Heart left ventricle (tissue), 16 donors: ENCODE results near the gene AKTIP. TPM values are rescaled to one million over a fixed set of nuclear protein-coding genes. Genes with fewer than 3 reads are reported as not detected.

Experiments used
- ATAC-seq, 4 donors: fragments of 200-7000 bp; cut with Tn5 transposase; one replicate each; pipeline ENCODE4 v1.9.1; 2020 to 2022; ENCODE audit warnings: moderate library complexity in 4 of 4, mild to moderate bottlenecking in 3 of 4, moderate number of reproducible peaks in 1 of 4
- DNase-seq, 5 donors: peaks; one replicate each; pipeline ENCODE4 v3.0.0-alpha.2; 2020
- H3K27ac ChIP-seq, 12 donors: fragments of 200-600 bp; sonication (generic) in 4 of 12; one replicate each; pipeline versions ENCODE4 v1.5.0 to v1.8.0; 2016 to 2022; ENCODE audit warnings: mild to moderate bottlenecking in 2 of 12
- H3K27me3 ChIP-seq, 9 donors: fragments of 200-600 bp; sonication (generic) in 2 of 9; one replicate each; pipeline versions ENCODE4 v1.5.1 to v1.8.0; 2016 to 2022; ENCODE audit warnings: mild to moderate bottlenecking in 3 of 9
- H3K36me3 ChIP-seq, 9 donors: fragments of 200-600 bp; sonication (generic) in 2 of 9; one replicate each; pipeline versions ENCODE4 v1.5.0 to v1.8.0; 2018 to 2022; ENCODE audit warnings: mild to moderate bottlenecking in 2 of 9
- H3K4me1 ChIP-seq, 12 donors: fragments of 200-600 bp; sonication (generic) in 4 of 12; one replicate each; pipeline versions ENCODE4 v1.5.0 to v1.8.0; 2016 to 2022; ENCODE audit warnings: mild to moderate bottlenecking in 3 of 12
- H3K4me3 ChIP-seq, 12 donors: fragments of 200-600 bp; sonication (generic) in 4 of 12; one replicate each; pipeline versions ENCODE4 v1.5.0 to v1.8.0; 2017 to 2022; ENCODE audit warnings: mild to moderate bottlenecking in 9 of 12, moderate library complexity in 4 of 12
- H3K9me3 ChIP-seq, 12 donors: fragments of 200-600 bp; sonication (generic) in 4 of 12; one replicate each; pipeline versions ENCODE4 v1.5.0 to v1.8.0; 2016 to 2022; ENCODE audit warnings: mild to moderate bottlenecking in 1 of 12
- POLR2A ChIP-seq, 2 donors: fragments of 450-650 bp; IDR thresholded peaks; one replicate each; pipeline ENCODE4 v1.6.1; 2017; ENCODE audit warnings: antibody characterized with exemption in 2 of 2, mild to moderate bottlenecking in 2 of 2, moderate library complexity in 2 of 2
- whole genome bisulfite sequencing, 4 donors: extraction: QIAGEN DNeasy Blood & Tissue Kit in 2 of 4; methylation state at CpG; one replicate each; pipeline versions ENCODE4 v1.1.5 to v1.1.7; 2013 to 2018; 5-methylcytosine and 5-hydroxymethylcytosine counted together
- intact Hi-C, 10 donors: fragments of 100-400 bp; cut with DNase I; formaldehyde crosslinking; loops; one replicate each; pipeline versions ENCODE4 v1.11.1 to v1.14.2; 2022
- polyA plus RNA-seq, 2 donors: library from polyadenylated mRNA; stranded (reverse); fragments of 200-250 nt; gene quantifications; one replicate each; pipeline ENCODE4 v1.2.3, GENCODE V29; 2013
- total RNA-seq, 9 donors: library from RNA; depleted of rRNA in 2 of 9; stranded (reverse); fragments of >200 nt in 2 of 9; fragmentation: NEBNext Ultra II Directional in 3 of 9; extraction: Animal tissue kit (Norgen Biotek cat#: 25700) in 3 of 9; gene quantifications; one replicate each; pipeline versions ENCODE4 v1.1.0 to v1.2.4, GENCODE V29; 2016 to 2023
- TF ChIP-seq, protein P1 (sequence below), 12 donors: fragments of 200-600 bp; sonication (generic) in 4 of 12; IDR thresholded peaks; one replicate each; pipeline versions ENCODE4 v1.5.0 to v1.8.0; 2018 to 2022; ENCODE audit warnings: antibody characterized with exemption in 12 of 12, mild to moderate bottlenecking in 5 of 12
- donor health status: ischemic (EF 13 %, LVEDD 7.1; RV severe dilation, severe dysfunction).
- donor health status: healthy with polysubstance abuse.
- donor health status: DM: no; HTN: yes; CAD: no.
- donor health status: DM: no; HTN: no; CAD: no.
- donor health status: ischemic (EF 25% LVEDD 6.9; RV normal size, moderate dysfunction).
- donor health status: ischemic (EF 25% LVEDD 5.7; RV mildly dilated, moderate dysfunction).
- donor health status: healthy.
- donor health status: DM: yes; HTN: yes; CAD: no.
- donor health status: ischemic (EF 35%, LVEDD 5.7; RV mildly dilated, moderate dysfunction).
- donor health status: nonischemic (EF 11% LVEDD 7.7; RV severe dilation, severe dysfunction).
- donor health status: DM: yes; HTN: yes; CAD: no.
- donor health status: PGD.
- donor health status: ischemic (EF 29% LVEDD 5.4; RV normal size, mild dysfunction).
- donor health status: nonischemic (EF 23%, LVEDD 6.1; RV moderate dilation, normal function).

AKTIP gene
- total and polyA plus RNA-seq, 11 donors = 33.6 to 108 (median 81.8) TPM

DNA sequence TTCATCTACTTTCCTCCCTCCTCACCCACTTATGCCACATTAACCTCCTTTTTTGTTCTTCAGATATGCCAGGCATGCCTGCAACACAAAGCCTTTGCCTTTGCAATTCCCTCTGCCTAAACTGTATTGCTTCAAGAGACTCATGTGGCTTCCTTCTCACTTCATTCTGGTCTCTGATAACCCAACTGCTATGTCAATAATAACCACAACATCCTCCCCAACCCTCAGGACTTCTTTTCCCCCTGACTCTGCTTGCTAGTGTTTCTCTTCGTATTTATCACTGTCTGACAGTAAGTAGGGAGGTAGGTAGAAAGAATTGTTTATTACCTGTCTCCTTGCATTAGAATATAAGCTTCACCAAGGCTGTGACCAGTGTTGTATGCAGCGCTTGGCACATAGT is 46.4 kb downstream of the AKTIP start:
- no peaks in the 10 kb centered on the region for H3K9me3 ChIP-seq

DNA sequence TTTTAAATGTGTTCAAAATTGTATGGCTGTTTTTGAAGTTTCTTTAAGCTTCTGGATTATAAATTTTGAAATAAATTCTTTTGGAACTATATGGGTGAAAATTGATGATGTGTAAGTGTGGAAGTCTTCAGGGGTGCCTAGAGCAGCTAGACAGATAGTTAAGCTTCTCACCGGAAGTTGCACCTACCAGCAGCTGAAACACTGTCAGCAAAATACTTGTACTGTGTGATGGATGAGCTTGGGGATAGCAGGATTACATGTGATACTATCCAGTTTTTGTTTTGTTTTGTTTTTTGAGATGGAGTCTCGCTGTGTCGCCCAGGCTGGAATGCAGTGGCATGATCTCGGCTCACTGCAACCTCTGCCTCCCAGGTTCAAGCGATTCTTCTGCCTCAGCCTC is 49.1 kb downstream of the AKTIP start:
- no peak overlapping the region for H3K27ac ChIP-seq

More for the DNA sequence above, 46.4 kb downstream of the AKTIP start:
- Histone ChIP-seq H3K36me3 (peaks cover 0 to 100% (median 96%) of the 10 kb centered on the region in 9 donors), H3K4me3 (peak overlapping the region in 1 of 12 donors; percentile 27), H3K27ac (peak overlapping the region in 1 of 12 donors; percentile 81), H3K27me3 (no peaks in the 10 kb centered on the region), H3K4me1 (peaks cover 0 to 23% (median 0%) of the 10 kb centered on the region in 12 donors)
- no peak for TF ChIP-seq POLR2A (IDR thresholded peaks at IDR 0.05)
- TF ChIP-seq, protein P1, sequence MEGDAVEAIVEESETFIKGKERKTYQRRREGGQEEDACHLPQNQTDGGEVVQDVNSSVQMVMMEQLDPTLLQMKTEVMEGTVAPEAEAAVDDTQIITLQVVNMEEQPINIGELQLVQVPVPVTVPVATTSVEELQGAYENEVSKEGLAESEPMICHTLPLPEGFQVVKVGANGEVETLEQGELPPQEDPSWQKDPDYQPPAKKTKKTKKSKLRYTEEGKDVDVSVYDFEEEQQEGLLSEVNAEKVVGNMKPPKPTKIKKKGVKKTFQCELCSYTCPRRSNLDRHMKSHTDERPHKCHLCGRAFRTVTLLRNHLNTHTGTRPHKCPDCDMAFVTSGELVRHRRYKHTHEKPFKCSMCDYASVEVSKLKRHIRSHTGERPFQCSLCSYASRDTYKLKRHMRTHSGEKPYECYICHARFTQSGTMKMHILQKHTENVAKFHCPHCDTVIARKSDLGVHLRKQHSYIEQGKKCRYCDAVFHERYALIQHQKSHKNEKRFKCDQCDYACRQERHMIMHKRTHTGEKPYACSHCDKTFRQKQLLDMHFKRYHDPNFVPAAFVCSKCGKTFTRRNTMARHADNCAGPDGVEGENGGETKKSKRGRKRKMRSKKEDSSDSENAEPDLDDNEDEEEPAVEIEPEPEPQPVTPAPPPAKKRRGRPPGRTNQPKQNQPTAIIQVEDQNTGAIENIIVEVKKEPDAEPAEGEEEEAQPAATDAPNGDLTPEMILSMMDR (IDR thresholded peaks at IDR 0.05) = no peak
- 90 to 97% (median 93%) methylated on average over 2 of the region's 2 CpGs for WGBS, 4 donors
- intact Hi-C loops = loop anchor here in 2 of 10 donors (10.0 kb wide), 2 partner anchors 132 to 142 kb away; no protein-coding TSS in a partner anchor
- ATAC-seq (peak in 1 of 4 donors; percentile 39), DNase-seq (no peak)

DNA sequence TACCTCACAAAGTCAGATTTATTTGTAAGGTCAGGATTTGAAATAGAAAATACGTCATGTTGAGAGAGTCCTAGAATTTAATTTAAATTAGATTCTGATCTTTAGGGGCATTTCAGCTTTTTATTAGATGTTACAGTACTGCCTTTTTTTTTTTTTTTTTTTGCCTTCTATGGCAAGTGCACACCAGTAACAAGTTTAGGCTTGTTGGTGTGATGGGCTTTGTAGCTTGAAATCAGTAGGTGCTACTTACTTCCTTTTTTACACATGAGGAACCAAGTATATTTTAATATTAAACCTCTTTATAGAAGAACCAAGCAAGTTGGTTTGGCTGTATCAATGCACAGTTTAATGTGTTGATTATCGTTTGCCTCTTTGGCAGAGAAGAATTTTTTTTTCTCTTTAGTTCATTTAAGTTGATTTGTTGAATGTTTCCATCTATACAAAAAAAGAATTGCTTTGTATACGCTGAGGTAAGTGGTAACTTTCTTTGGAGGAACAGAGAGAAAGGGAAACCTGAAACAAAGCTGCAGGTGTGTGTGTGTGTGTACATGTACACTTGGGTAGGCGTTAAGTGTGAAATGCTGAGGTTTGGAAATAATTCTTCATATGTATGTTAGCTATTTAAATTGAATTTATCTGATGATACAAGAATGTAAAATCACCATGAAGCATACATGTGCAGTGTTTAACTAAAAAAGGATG is 53.0 kb downstream of the AKTIP start:
- ATAC-seq (no peak), DNase-seq (no peak)
- no peaks in the 10 kb centered on the region for H3K27me3 ChIP-seq
- H3K4me3 ChIP-seq = no peak overlapping the region
- H3K27ac ChIP-seq = no peak overlapping the region
- peaks cover 0 to 7% (median 0%) of the 10 kb centered on the region in 12 donors for H3K4me1 ChIP-seq
- no peaks in the 10 kb centered on the region for H3K9me3 ChIP-seq
- peaks cover 0 to 100% (median 88%) of the 10 kb centered on the region in 9 donors for H3K36me3 ChIP-seq
- intact Hi-C loops = loop anchor here in 2 of 10 donors (10.0 kb wide), 2 partner anchors 125 to 135 kb away; no protein-coding TSS in a partner anchor
- 92 to 94% (median 93%) methylated on average over 4 of the region's 4 CpGs for WGBS, 4 donors
- no peak for TF ChIP-seq POLR2A (IDR thresholded peaks at IDR 0.05)
- TF ChIP-seq, protein P1 (IDR thresholded peaks at IDR 0.05) = no peak

More for the DNA sequence above, 49.1 kb downstream of the AKTIP start:
- TF ChIP-seq, protein P1 (IDR thresholded peaks at IDR 0.05) = no peak
- no peak for TF ChIP-seq POLR2A (IDR thresholded peaks at IDR 0.05)
- no peak for ATAC-seq
- H3K9me3 ChIP-seq = no peaks in the 10 kb centered on the region
- intact Hi-C loops = loop anchor here in 2 of 10 donors (10.0 kb wide), 2 partner anchors 129 to 139 kb away; no protein-coding TSS in a partner anchor
- H3K27me3 ChIP-seq = no peaks in the 10 kb centered on the region
- H3K4me1 ChIP-seq = peaks cover 0 to 23% (median 0%) of the 10 kb centered on the region in 12 donors
- WGBS, 4 donors = 93 to 98% (median 96%) methylated on average over 5 of the region's 5 CpGs
- DNase-seq = no peak
- H3K36me3 ChIP-seq = peaks cover 0 to 100% (median 84%) of the 10 kb centered on the region in 9 donors
- H3K4me3 ChIP-seq = no peak overlapping the region

DNA sequence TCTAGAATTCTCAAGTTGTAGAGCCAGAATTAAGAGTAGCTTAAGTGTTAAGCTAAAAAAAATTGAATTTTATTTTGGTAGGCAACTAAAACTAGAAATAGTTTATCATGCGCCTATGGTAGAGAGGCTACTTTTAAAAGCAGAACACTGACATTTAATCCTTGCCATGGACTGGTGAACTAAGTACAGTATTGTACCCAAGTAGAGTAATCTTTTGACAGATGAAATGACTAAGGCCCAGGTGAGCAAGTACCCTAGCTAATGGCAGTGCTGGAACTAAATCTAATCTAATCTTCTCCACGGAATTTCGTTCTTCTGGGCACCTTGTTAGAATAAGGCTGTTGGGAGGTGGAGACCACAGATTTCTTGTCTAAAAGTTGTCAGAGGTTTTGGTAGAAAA is 56.9 kb downstream of the AKTIP start:
- 68 to 85% (median 82%) methylated on average over 3 of the region's 3 CpGs for WGBS, 4 donors
- intact Hi-C loops = no loop called here
- no peak for DNase-seq
- Histone ChIP-seq H3K9me3 (no peaks in the 10 kb centered on the region), H3K36me3 (peaks cover 0 to 98% (median 88%) of the 10 kb centered on the region in 9 donors), H3K27me3 (no peaks in the 10 kb centered on the region), H3K4me1 (no peaks in the 10 kb centered on the region), H3K4me3 (no peak overlapping the region), H3K27ac (peak overlapping the region in 1 of 12 donors; percentile 17)
- ATAC-seq = no peak
- TF ChIP-seq, protein P1 (IDR thresholded peaks at IDR 0.05) = no peak
- TF ChIP-seq POLR2A (IDR thresholded peaks at IDR 0.05) = no peak
